ENCODE measurements around the gene DUSP8.
"Not testable (repeated sequence)": the region's sequence is repeated elsewhere in the genome, so short reads cannot be mapped to it uniquely, and the experiment has no call there.

The DUSP8 gene

GRCh38 chr11:1513326-1514296 lies 58.5 kb downstream of the DUSP8 start:
- DNase-seq: no peak

GRCh38 chr11:1512531-1513258 lies 59.4 kb downstream of the DUSP8 start:
- DNase-seq: not testable (repeated sequence)

DNA sequence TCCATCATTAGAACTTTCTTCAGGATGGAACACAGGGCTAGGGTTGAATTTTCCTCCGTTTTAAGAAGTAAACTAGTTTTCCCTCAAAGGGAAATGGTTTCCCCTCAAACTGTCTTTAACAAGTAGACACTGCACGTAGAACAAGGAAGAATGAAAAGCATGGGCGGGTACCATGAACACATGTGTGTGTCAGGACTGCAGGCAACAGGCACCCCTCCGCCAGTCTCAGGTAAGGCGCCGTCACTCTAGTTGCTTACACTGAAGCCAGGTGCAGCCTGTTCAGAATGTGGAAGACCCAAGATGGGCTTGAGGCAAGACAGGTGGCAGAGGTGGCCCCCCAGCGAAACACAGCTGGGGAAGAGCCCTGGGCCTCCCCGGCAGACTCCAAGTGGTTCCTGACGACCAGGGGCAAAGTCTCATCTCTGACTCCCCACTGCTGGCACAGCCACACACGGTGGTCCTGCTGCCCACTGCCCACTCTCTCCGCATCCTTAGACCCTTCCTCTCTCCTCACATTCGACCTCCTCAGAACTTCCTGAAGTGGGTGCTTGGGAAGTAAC lies 60.1 kb downstream of the DUSP8 start:
- no peak for DNase-seq

GRCh38 chr11:1510928-1511327 lies 61.1 kb downstream of the DUSP8 start:
- no peak for DNase-seq

DNA sequence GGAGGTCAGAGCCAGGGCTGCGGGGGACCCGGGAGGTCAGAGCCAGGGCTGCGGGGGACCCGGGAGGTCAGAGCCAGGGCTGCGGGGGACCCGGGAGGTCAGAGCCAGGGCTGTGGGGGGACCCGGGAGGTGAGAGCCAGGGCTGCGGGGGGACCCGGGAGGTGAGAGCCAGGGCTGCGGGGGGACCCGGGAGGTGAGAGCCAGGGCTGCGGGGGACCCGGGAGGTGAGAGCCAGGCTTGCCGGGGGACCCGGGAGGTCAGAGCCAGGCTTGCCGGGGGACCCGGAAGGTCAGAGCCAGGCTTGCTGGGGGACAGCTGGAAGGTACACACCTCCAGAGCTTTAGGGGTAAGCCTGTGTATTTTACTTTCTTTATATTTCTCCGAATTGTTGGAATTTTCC lies 61.7 kb downstream of the DUSP8 start:
- DNase-seq: not testable (repeated sequence)

- no peak for DNase-seq
These were observed 62.3 kb downstream of the DUSP8 start for GRCh38 chr11:1509626-1510255.

- no peak for DNase-seq
These were observed 63.1 kb downstream of the DUSP8 start for GRCh38 chr11:1508986-1509385.

DNA sequence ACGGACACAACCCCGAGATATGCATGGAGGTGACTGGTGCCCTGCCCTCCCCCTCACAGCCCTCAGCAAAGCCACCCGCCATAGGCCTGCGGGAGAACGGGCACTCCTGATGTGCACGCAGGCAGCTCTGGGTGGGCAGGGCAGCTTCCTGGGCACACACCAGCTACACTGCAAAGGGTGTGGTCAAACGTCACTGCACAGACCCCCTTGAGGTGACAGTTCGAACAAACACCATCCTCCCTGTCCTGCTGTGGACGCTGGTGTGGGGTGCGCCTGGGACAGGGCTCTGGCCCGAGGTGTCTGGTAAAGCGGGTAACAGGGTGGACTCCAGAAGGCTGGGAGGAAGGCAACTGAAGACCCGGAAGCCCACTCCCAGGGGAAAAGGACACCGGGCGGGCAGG lies 63.6 kb downstream of the DUSP8 start:
- DNase-seq: no peak

- DNase-seq: no peak
These were observed 64.5 kb downstream of the DUSP8 start for GRCh38 chr11:1507381-1508140.

GRCh38 chr11:1506981-1507380 lies 65.1 kb downstream of the DUSP8 start:
- no peak for DNase-seq

GRCh38 chr11:1505480-1505879 lies 66.6 kb downstream of the DUSP8 start:
- no peak for DNase-seq

DNA sequence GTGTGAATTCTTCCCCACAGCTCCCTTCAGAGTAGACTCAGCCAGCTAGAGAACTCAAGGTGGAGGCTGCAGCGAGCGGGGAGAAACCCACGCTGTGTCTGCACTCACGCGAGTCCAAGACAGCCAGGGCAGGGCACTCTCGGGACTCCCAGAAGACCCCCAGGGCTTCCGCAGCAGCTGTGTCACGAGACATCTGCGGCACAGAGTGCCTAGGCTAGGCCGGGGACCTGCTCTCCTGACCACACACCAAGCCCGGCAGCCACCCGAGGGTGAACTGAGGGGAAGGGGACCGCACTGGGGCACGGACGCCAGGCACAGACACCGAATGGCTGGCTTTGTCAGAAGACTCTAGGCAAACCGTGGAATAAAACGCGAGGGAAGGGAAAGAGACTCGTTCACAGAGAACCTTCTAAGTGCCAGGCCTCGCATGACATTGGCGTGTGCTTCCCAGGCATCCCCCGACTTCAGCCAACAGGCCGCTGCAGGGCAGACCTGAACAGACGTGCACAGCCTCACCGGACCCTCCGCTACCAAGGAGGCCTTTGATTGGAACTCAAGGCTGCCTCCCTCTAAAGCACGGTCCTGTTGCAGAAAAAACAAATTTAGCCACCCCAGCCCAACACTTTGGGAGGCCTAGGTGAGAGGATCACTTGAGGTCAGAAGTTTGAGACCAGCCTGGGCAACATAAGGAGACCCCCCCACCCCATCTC lies 67.3 kb downstream of the DUSP8 start:
- DNase-seq: no peak

GRCh38 chr11:1504138-1504537 lies 67.9 kb downstream of the DUSP8 start:
- DNase-seq: no peak

Data from T-helper 2 cell (primary cell).